GM12892 (cell line): ENCODE results near the gene ZNF691. TPM values are rescaled to one million over a fixed set of nuclear protein-coding genes. Genes with fewer than 3 reads are reported as not detected.
"Not testable (repeated sequence)": the region's sequence is repeated elsewhere in the genome, so short reads cannot be mapped to it uniquely, and the experiment has no call there.

Experiments
- DNase-seq: peaks from one replicate; pipeline ENCODE4 v3.0.0; 2011; ENCODE audit not compliant: insufficient read length
- FAIRE-seq: peaks from 2 replicates; lab custom pipeline; 2011; peaks lifted over from hg19 to GRCh38; lab: Jason Lieb, UNC
- POLR2A ChIP-seq: IDR thresholded peaks from 2 replicates; pipeline ENCODE4 v1.6.1; 2011; ENCODE audit warnings: low read depth, low read length, control low read depth
- POLR2AphosphoS5 ChIP-seq: IDR thresholded peaks from 2 replicates; pipeline ENCODE4 v1.6.1; 2011; ENCODE audit warnings: low read depth, low read length, control low read depth
- TAF1 ChIP-seq: IDR thresholded peaks from 2 replicates; pipeline ENCODE4 v1.6.1; 2011; ENCODE audit warnings: low read depth, mild to moderate bottlenecking, control low read depth, low read length, borderline replicate concordance
- polyA plus RNA-seq: library from polyadenylated mRNA; unstranded; fragments of >200 nt; gene quantifications from one replicate; pipeline ENCODE4 v1.2.1, GENCODE V29; 2012; ENCODE audit warnings: missing spikeins, inconsistent platforms; ENCODE audit not compliant: missing spikeins

Gene ZNF691, protein sequence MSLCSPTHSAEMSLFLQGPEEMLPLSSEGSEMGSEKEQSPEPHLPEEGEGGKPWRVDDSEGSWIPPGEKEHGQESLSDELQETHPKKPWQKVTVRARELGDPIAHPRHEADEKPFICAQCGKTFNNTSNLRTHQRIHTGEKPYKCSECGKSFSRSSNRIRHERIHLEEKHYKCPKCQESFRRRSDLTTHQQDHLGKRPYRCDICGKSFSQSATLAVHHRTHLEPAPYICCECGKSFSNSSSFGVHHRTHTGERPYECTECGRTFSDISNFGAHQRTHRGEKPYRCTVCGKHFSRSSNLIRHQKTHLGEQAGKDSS
- polyA plus RNA-seq = 6.7 TPM

DNA sequence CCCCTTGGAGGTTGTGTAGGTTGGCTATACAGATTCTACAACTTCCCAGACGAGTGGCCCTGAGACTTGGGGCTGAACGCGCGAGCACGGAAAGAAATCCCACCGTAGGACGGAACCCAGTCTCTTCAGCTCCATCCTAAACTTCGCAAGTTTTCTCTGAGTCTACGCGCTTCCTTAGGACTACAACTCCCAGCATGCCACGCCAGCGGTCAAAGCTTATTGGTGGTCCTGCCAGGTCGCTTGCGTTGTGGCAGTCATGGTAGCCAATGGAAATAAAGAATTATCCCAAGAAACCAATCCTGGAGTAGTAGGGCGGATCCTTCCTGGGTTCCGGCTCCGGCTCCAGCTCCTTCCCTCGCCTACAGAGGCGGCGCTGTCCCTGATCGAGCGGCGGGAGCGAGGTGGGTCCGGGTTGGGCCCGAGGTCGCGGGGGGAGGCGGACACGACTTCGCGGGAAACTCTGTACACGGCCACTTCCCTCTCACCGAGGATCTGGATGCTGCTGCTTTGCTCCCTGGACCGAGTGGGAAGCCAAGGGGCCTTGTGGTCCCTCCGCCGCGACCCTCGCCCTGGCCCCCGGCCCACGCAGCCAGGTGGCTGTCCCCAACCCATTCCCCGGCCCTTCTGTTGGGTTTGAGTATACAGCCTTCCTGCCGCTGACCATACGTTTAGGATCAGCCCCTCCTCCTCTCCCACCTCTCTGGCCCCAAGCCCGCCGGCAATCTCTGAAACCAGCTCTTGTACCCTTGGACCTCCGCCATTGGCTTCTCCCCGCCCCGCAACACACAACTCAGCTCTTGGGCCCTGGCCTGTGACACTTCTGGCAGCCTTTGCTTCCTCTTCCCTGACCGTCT, at the start of gene ZNF691:
Gene ZNF691, plus strand, starts transcription at position 357 of the 854 bp plus-strand sequence. CDS start 3,046 bp downstream, outside the sequence.
- DNase-seq = peak; percentile 88
- FAIRE-seq = peak; percentile 95
- TF ChIP-seq POLR2A (peak; percentile 81), POLR2AphosphoS5 (peak; percentile 68), TAF1 (no peak)

DNA sequence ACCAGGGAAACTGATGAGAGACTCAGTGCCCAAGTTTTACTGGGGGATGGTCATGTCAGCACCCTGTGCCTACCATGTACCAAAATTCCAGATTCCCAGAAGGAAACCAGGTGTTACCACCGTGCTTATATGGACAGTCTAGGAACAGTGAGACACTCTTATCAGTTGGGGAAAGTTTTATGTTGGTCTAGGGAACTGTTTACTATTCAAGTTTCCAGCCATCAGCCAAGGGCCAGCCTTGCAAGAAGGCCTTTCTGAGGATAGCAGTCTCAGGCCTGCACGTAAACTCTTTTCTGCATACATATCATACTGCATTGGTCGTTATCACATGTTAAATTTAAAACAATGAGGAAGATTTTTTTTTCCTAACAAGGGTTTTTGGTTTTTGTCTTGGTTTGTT, 49.0 kb upstream of the ZNF691 start:
- FAIRE-seq = peak; percentile 9
- DNase-seq = no peak
- no peak for TF ChIP-seq POLR2A
- no peak for TF ChIP-seq POLR2AphosphoS5
- TF ChIP-seq TAF1 = no peak

DNA sequence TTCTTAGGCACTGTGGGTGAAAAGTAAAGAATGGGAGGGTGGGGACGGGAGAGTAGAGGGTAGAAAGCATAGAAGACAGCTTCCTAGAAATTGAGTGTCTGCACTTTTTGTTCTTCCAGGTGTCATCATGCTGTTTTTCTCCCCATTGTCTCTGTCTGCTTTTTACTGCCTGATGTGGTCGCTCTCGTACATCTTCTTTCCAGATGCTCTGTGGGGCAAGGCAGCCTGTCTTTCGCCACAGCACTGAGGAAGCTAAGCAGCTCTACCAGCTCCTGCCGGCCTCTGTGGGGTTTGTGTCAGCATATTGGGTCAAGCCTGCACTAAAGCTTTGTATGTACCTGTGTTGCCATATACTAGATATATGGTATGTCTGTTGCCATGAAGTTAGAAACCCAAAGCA, 48.4 kb upstream of the ZNF691 start:
- TF ChIP-seq POLR2A = no peak
- TF ChIP-seq TAF1 = no peak
- TF ChIP-seq POLR2AphosphoS5 = no peak
- no peak for DNase-seq
- no peak for FAIRE-seq

DNA sequence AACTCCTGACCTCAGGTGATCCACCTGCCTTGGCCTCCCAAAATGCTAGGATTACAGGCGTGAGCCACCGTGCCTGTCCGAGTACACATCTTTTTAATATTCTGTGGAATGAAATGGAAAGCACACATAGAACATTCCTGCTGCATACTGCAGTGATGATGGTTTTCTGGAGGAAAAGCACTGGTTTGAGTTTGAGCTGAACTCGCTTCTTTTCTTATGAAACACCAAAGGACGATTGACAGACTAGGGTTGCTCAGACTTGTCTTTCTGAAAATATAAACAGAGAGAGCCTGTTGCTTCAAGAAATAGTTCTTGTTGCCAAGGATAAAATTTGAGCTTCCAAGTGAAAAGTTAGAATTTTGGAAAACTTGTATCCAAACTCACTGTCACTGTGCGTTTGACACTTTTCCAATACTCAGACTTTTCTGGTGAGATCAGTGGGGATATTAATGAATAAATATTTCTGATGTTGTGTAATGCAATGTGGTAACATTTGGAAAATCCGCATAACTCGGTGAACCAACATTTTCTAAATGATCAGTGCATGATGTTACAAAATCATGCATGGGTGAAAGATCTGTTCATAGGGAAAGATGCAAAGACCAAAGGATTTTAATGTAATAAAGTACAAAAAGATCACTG, 44.5 kb upstream of the ZNF691 start:
- no peak for DNase-seq
- FAIRE-seq = no peak
- TF ChIP-seq TAF1 = no peak
- no peak for TF ChIP-seq POLR2A
- TF ChIP-seq POLR2AphosphoS5 = no peak

DNA sequence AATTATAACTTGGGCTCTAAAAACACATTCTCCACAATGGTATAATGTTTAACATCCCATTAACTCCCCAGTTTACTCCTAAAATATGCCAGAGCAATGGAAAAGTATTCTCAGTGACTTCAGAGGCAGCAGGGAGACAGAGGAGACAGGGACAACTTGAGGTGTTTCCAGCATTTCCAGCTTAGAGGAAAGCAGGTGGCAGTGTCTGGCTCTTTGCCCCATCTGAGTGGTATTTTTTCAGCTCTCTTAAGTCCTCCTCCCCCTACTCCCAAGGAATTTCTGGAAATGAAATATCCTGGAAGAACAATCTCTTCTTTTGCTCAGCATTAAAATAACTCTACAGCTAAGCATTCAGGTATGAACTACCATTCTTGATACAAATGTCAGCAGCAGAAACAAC, 40.2 kb upstream of the ZNF691 start:
- FAIRE-seq = no peak
- no peak for DNase-seq
- no peak for TF ChIP-seq POLR2A
- no peak for TF ChIP-seq POLR2AphosphoS5
- no peak for TF ChIP-seq TAF1

DNA sequence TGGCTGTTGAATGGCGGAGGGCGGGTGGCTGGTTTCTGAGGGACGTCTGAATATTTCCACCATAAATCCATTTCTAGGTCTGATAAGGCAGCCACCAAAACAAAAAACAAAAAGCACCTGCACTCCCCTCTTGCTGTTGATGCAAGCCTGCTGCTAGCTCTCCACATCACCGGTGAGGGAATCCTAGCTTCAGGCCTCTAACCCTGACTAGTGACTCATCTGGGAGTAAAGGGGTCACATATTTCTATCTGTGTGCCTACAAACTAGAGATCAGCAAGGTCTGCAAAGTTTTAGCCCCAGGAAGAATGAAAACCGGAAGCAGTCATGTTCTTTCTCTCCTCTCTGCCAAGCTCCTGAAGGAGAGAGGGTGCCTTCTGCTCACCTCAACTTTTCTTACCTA, 39.8 kb upstream of the ZNF691 start:
- DNase-seq (no peak), FAIRE-seq (no peak)

DNA sequence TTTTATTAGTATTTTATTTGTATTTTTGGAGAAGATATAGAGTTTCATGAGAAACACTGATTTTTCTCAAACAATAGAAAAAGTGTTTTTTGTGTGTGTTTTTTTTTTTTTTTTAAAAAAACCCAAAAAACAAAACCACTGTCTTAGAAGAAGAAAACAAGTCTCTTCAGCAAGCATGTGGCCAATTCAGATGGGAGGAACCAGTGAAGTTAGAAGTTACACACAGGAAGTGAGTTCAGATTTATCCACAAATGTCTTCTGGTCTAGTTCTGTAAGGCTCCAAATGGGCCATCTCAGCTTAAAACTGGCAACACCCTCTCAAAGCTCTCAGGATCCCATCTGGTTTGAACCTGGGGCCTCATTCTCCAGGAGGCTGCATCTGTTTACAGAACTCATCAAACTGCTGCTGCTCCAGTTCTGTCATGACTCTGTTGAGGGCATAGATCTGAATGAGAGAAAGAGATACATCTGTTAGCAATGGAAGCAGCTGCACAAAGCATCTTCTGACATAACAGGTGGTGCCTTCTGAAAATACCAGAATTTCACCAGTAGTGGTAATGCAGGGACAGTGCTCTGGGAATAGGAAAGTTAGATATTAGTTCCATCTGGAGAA, 39.3 kb upstream of the ZNF691 start:
- TF ChIP-seq TAF1 (no peak), POLR2A (no peak), POLR2AphosphoS5 (no peak)
- no peak for FAIRE-seq
- DNase-seq = no peak

More for the DNA sequence above, 39.8 kb upstream of the ZNF691 start:
- TF ChIP-seq TAF1 (no peak), POLR2AphosphoS5 (no peak), POLR2A (no peak)

DNA sequence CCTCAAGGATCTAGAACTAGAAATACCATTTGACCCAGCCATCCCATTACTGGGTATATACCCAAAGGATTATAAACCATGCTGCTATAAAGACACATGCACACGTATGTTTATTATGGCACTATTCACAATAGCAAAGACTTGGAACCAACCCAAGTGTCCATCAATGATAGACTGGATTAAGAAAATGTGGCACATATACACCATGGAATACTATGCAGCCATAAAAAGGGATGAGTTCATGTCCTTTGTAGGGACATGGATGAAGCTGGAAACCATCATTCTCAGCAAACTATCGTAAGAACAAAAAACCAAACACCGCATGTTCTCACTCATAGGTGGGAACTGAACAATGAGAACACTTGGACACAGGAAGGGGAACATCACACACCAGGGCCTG, 31.6 kb upstream of the ZNF691 start:
- FAIRE-seq, DNase-seq: not testable (repeated sequence)

DNA sequence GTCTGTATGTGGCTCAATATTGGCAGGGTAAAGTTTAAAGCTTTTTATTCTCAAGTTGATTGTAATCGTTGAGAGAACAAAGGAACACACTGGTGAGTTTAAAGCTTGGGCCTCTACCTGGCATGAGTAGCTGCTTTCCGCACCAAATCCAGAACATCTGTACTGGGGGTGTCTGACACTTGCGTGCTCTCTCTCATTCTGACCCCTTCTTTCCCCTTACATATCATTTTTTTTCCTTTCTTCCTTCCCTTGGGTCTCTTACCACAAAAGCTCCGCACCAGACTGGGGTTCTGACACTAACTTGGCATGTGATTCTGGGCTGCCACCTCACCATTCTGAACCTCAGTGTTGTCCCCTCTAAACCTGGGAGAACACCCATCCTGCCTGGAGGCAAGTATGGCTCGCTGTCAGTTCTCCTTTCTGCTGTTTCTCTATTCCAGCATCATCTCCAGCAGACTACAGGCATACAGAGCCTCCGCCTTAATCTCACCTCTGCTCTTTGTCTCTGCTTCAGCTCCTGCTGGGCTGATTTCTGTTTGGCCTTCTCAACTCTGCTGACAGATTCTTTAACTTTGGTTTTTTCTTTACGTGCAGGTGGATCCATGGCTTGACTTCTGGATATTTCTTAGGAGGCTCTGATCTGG, 30.4 kb upstream of the ZNF691 start:
- TF ChIP-seq POLR2A (no peak), POLR2AphosphoS5 (no peak), TAF1 (no peak)
- FAIRE-seq (no peak), DNase-seq (no peak)

DNA sequence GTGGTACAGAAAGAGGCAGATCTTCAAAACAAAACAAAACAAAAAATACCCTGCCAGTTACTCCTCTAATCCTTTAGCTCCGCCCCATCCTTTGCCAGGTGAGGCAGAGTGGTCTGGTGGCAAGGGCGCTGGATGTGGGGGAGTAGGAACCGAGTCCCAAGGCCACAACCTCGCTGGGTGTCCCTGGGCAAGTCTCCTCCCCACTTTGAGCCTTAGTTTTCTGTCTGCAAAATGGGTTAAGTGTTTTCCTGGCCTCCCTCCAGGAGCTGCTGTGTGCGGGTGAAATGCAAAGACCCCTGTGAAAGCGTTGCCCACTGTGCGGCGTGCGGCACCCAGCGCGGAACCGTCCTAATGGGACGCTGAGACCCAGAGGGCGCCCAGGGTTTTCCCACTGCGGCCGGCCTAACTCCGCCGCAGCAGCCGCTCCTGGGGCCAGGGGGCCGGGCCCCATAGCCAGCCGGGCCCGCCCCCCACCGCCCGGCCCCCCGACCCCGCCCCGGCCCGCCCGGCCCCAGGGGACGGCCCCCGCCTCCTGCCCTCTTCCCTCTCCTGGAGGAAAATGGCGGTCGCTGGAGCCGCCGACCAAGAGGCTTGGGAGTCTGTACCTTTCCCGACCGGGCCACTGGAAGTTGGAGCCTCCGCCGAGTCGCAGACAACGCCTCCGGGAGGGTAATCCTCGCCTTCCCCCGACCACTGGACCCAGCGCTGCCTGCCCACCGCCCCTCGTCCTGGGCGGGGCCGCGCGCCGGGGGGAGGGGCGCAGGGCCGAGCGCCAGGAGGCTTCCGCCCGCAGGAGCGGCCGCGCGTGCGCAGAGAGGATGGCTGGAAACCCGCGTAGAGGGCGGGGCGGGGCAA, 29.6 kb upstream of the ZNF691 start, which contains the start of the genes ERMAP and SVBP:
Gene ERMAP, plus strand, starts transcription at position 538 of the 855 bp plus-strand sequence. CDS start 13,327 bp downstream, outside the sequence.
Gene SVBP, minus strand, starts transcription at position 813 of the 855 bp plus-strand sequence. CDS start 853 bp downstream, outside the sequence.
- TF ChIP-seq POLR2AphosphoS5 (peak; percentile 59), POLR2A (peak; percentile 76), TAF1 (no peak)
- DNase-seq = peak; percentile 82
- peak; percentile 93 for FAIRE-seq
